Activated naive CD4-positive, alpha-beta T cell treated with anti-CD3 and anti-CD28 coated beads, Interleukin-2, amount 10 ng/mL, durations not matched to agents 7 days and 5 days (primary cell): ENCODE measurements around the gene DCDC2.
"Not testable (repeated sequence)": the region's sequence is repeated elsewhere in the genome, so short reads cannot be mapped to it uniquely, and the experiment has no call there.

Source experiments
- CTCF ChIA-PET: fragments of 350-600 bp; sonication (Branson Sonifier 250); formaldehyde crosslinking; loops from one replicate; lab custom pipeline; 2021; ENCODE audit warnings: antibody characterized with exemption; lab: Charles Lee
- DNase-seq: peaks from one replicate; pipeline ENCODE4 v3.0.0-alpha.2; 2020
- H3K27ac Mint-ChIP-seq: one replicate; pipeline ENCODE4 v1.8.0; 2021; ENCODE audit warnings: mild to moderate bottlenecking, moderate library complexity, mixed read lengths
- H3K27me3 Mint-ChIP-seq: one replicate; pipeline ENCODE4 v1.8.0; 2021; ENCODE audit warnings: mild to moderate bottlenecking, mixed read lengths
- H3K36me3 Mint-ChIP-seq: one replicate; pipeline ENCODE4 v1.8.0; 2021; ENCODE audit warnings: mixed read lengths
- H3K4me1 Mint-ChIP-seq: one replicate; pipeline ENCODE4 v1.8.0; 2021; ENCODE audit warnings: mixed read lengths
- H3K4me3 Mint-ChIP-seq: one replicate; pipeline ENCODE4 v1.8.0; 2021; ENCODE audit warnings: mild to moderate bottlenecking, moderate library complexity, mixed read lengths
- H3K9me3 Mint-ChIP-seq: one replicate; pipeline ENCODE4 v1.8.0; 2021; ENCODE audit warnings: mixed read lengths

Gene DCDC2

DNA sequence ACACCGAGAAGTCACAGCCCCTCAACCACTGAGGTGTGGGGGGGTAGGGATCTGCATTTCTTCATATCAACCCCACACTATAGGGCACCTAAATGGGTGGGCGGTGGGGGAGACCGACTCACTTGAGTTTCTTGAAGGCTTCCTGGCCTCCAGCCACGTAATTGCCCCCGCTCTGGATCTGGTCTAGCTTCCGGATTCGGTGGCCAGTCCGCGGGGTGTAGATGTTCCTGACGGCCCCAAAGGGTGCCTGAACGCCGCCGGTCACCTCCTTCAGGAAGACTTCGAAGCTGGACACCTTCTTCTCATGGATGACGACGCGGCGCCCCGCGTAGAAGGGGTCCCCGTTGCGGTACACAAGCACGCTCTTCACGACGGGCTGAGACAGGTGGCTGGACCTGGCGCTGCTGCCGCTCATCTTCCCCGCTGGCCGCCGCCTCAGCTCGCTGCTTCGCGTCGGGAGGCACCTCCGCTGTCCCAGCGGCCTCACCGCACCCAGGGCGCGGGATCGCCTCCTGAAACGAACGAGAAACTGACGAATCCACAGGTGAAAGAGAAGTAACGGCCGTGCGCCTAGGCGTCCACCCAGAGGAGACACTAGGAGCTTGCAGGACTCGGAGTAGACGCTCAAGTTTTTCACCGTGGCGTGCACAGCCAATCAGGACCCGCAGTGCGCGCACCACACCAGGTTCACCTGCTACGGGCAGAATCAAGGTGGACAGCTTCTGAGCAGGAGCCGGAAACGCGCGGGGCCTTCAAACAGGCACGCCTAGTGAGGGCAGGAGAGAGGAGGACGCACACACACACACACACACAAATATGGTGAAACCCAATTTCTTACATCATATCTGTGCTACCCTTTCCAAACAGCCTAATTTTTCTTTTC is at the start of gene DCDC2:
Gene DCDC2, minus strand, starts transcription at position 724 of the 883 bp plus-strand sequence. Its CDS starts 309 bp downstream, at position 415.
- no peaks in the 10 kb centered on the region for H3K36me3 Mint-ChIP-seq
- DNase-seq = peak; percentile 66

DNA sequence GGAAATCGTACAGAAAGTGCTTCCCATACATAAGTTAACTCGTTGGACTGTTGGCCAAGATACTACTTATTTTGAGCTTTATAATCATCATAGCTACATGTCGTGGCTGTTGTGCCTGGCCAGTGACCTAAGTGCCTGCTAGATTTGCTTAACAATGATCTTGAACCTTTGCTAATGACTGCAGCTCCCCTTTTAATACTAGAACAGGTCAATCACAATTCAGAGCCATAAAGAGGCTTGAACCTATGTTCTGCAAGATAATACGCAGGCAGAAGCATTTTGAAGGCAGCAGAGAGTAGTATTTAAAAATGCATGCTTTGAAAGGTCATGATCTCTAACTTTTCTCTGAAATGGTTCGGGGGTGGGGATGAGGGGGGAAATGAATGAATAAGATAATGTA is 47.4 kb upstream of the DCDC2 start:
- no peak overlapping the region for H3K27ac Mint-ChIP-seq
- H3K4me3 Mint-ChIP-seq = no peak overlapping the region
- H3K9me3 Mint-ChIP-seq = no peaks in the 10 kb centered on the region
- DNase-seq = no peak
- peaks cover 12% of the 10 kb centered on the region for H3K27me3 Mint-ChIP-seq
- peaks cover 22% of the 10 kb centered on the region for H3K36me3 Mint-ChIP-seq
- CTCF ChIA-PET = interaction anchor here (1.0 to 1.2 kb wide), 2 partner anchors 25 to 122 kb away, joined by 3 read pairs; no protein-coding TSS in a partner anchor
- peaks cover 24% of the 10 kb centered on the region for H3K4me1 Mint-ChIP-seq

More for the DNA sequence above, at the start of gene DCDC2:
- no peaks in the 10 kb centered on the region for H3K9me3 Mint-ChIP-seq
- H3K27ac Mint-ChIP-seq = peak within 1 kb of the TSS; percentile 67
- peaks cover 20% of the 10 kb centered on the region for H3K4me1 Mint-ChIP-seq
- peaks cover 44% of the 10 kb centered on the region for H3K27me3 Mint-ChIP-seq
- H3K4me3 Mint-ChIP-seq = peak within 1 kb of the TSS; percentile 19
- CTCF ChIA-PET = interaction anchor here (0.9 kb wide), 1 partner anchor 74 kb away, joined by 5 read pairs; no protein-coding TSS in a partner anchor

DNA sequence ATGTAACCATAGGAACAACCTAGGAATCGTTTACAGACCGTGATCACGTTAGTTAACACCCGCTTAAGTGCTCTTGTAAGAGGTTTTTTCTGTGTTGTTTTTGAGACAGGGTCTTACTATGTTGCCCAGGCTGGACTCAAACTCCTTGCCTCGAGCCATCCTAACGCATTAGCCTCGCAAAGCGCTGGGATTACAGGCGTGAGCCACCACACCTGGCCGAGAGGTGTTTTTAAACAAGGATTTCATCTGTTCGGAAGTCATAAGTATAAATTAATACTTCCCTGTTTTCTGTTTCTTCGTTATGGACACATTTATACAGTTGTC is 45.6 kb upstream of the DCDC2 start:
- Mint-ChIP-seq H3K4me3 (peak overlapping the region; percentile 95), H3K27ac (peak overlapping the region; percentile 57), H3K27me3 (peaks cover 21% of the 10 kb centered on the region), H3K36me3 (peaks cover 17% of the 10 kb centered on the region), H3K4me1 (peaks cover 24% of the 10 kb centered on the region), H3K9me3 (no peaks in the 10 kb centered on the region)
- no peak for DNase-seq
- CTCF ChIA-PET = interaction anchor here (1.6 kb wide), 1 partner anchor 120 kb away, joined by 3 read pairs; no protein-coding TSS in a partner anchor

DNA sequence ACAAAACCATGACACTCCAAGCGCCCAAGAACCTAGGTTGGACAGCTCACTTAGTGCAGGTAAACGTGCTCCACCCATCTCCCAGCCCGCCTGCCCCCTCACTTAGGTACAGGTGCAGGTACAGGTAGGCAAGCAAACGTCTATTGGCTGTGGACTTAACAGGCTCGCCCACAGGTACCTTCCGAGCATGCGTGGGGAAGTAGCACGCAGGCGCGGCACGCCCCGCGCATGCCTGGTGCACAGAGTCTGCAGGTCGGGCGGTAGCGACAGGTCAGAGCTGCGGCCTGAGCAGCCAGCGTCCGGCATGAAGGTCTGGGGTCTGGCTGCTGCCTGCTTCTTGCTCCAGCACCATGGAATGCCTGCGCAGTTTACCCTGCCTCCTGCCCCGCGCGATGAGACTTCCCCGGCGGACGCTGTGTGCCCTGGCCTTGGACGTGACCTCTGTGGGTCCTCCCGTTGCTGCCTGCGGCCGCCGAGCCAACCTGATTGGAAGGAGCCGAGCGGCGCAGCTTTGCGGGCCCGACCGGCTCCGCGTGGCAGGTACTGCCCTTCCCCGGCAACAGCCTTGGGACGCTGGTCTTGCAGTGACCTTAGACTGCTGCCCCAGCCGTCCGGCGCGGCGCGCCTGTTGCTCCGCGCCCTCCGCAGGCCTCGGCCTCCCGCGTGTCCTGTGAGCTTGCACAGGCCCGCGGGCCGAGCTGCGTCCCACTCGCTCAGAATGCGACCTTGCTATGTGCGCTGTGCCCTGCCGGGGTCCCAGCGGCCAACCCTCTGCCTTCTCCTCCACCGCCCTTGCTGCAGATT is 45.0 kb upstream of the DCDC2 start, which contains the start of gene MRS2:
Gene MRS2, plus strand, starts transcription at position 240 of the 804 bp plus-strand sequence. Its CDS starts 111 bp downstream, at position 351.
- Mint-ChIP-seq H3K9me3 (no peaks in the 10 kb centered on the region), H3K4me1 (peaks cover 24% of the 10 kb centered on the region), H3K27me3 (peaks cover 25% of the 10 kb centered on the region), H3K36me3 (peaks cover 17% of the 10 kb centered on the region), H3K4me3 (peak within 1 kb of the TSS; percentile 95), H3K27ac (peak within 1 kb of the TSS; percentile 58)
- CTCF ChIA-PET = interaction anchor here (1.6 kb wide), 1 partner anchor 120 kb away, joined by 3 read pairs; no protein-coding TSS in a partner anchor
- DNase-seq = peak; percentile 77

DNA sequence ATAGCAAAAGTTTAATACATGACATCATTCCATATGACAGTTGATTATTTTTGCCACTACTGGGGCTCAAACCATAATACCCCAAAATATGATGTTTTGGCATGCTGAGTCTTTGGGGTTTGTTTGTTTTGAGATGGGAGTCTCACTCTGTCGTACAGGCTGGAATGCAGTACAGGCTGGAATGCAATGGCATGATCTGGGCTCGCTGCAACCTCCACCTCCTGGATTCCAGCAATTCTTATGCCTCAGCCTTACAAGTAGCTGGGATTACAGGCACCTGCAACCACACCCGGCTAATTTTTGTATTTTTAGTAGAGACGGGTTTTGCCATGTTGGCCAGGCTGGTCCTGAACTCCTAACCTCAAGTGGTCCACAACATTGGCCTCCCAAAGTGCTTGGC is 43.6 kb upstream of the DCDC2 start:
- Mint-ChIP-seq H3K9me3 (no peaks in the 10 kb centered on the region), H3K36me3 (peaks cover 17% of the 10 kb centered on the region), H3K27me3 (peaks cover 32% of the 10 kb centered on the region), H3K27ac (no peak overlapping the region), H3K4me3 (peak overlapping the region; percentile 95), H3K4me1 (peaks cover 24% of the 10 kb centered on the region)
- no peak for DNase-seq
- CTCF ChIA-PET = no interaction called here

DNA sequence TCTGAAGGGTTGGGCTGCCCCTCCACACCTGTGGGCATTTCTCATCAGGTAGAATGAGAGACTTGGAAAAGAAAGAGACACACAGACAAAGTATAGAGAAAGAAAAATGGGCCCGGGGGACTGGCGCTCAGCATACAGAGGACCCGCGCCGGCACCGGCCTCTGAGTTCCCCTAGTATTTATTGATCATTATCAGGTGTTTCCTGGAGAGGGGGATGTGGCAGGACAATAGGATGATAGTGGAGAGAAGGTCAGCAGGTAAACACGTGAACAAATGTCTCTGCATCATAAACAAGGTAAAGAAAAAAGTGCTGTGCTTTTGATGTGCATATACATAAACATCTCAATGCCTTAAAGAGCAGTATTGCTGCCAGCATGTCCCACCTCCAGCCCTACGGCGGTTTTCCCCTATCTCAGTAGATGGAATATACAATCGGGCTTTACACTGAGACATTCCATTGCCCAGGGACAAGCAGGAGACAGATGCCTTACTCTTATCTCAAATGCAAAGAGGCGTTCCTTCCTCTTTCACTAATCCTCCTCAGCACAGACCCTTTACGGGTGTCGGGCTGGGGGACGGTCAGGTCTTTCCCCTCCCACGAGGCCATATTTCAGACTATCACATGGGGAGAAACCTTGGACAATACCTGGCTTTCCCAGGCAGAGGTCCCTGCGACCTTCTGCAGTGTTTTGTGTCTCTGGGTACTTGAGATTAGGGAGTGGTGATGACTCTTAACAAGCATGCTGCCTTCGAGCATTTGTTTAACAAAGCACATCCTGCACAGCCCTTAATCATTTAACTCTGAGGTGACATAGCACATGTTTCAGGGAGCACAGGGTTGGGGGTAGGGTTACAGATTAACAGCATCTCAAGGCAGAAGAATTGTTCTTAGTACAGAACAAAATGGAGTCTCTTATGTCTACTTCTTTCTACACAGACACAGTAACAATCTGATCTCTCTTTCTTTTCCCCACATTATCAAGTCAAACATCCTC is 42.5 kb upstream of the DCDC2 start:
- H3K4me3 Mint-ChIP-seq, DNase-seq, H3K27ac Mint-ChIP-seq, CTCF ChIA-PET, H3K9me3 Mint-ChIP-seq: not testable (repeated sequence)
- Mint-ChIP-seq H3K4me1 (peaks cover 22% of the 10 kb centered on the region), H3K27me3 (peaks cover 37% of the 10 kb centered on the region), H3K36me3 (peaks cover 14% of the 10 kb centered on the region)

DNA sequence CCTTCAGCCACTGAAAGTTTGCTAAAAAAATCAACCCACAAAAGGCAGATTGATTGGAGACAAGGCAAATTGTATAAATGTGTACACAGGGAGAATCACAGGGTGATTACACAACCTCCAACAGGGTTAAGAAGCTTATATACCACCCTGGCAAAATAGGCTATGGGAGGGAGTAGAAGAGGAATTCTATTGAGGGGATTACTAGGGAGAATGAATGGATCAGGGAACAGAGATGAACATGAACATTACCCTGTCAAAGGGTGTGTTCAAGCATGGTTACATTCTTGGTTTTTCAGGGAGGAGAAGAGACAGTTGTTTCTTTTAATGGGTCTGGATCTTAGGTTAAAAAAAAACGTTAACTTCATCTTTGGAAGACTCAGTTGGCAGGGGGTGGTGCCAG is 39.8 kb upstream of the DCDC2 start:
- Mint-ChIP-seq H3K27me3 (peaks cover 48% of the 10 kb centered on the region), H3K27ac (no peak overlapping the region), H3K4me3 (no peak overlapping the region), H3K4me1 (peaks cover 2% of the 10 kb centered on the region), H3K36me3 (no peaks in the 10 kb centered on the region), H3K9me3 (no peaks in the 10 kb centered on the region)
- CTCF ChIA-PET = no interaction called here
- DNase-seq = no peak

DNA sequence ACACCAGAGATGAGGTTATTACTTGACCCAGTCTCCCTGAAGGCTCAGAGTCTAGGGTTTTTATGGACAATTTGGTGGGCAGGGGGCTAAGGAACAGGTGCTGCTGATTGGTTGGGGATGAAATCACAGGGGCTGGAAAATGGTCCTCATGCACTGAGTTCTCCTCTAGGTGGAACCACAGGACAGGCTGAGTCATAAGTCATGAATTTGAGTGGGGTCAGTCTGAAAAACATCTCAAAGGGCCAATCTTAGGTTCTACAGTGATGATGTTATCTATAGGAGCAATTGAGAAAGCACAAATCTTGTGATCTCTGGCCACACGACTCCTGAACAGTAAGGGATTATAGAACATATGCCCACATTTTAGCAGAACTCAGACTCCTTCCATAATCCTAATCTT is 39.0 kb upstream of the DCDC2 start:
- Mint-ChIP-seq H3K27ac (no peak overlapping the region), H3K9me3 (no peaks in the 10 kb centered on the region), H3K36me3 (no peaks in the 10 kb centered on the region), H3K4me3 (no peak overlapping the region), H3K27me3 (peaks cover 53% of the 10 kb centered on the region), H3K4me1 (peaks cover under 1% of the 10 kb centered on the region)
- DNase-seq = no peak
- CTCF ChIA-PET = no interaction called here

DNA sequence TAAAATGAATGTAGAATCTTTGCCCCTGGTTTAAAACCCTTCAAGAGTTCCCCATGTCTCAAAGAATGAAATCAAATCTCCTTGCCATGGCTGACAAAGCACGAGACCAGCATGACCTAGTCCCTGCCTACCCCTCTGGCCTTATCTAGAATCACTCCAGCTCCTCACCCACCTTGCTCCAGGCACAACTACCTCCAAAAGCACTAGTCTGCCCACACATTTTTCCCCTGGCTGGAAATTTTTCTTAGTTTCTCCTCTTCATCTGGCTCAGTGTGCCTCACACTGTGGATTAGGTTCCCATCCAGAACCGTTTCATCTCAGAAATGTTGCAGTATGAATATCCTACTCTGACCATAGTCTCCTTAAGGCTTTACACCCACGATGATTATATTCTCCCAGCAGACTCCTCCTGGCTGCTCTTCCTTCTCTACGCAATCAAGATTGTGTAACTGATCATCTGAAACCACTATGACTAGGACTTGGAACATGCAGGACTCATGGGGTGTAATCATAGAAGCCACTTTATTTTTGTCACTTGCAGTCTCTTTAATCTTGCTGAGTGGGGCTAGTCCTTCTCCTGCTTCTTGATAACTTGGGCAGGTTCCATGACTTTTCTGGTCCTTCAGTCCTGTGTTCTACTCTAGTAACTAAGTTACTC is 37.0 kb upstream of the DCDC2 start:
- Mint-ChIP-seq H3K4me1 (peaks cover 4% of the 10 kb centered on the region), H3K4me3 (no peak overlapping the region), H3K36me3 (no peaks in the 10 kb centered on the region), H3K27me3 (peaks cover 42% of the 10 kb centered on the region), H3K27ac (no peak overlapping the region), H3K9me3 (no peaks in the 10 kb centered on the region)
- no peak for DNase-seq
- CTCF ChIA-PET = no interaction called here

DNA sequence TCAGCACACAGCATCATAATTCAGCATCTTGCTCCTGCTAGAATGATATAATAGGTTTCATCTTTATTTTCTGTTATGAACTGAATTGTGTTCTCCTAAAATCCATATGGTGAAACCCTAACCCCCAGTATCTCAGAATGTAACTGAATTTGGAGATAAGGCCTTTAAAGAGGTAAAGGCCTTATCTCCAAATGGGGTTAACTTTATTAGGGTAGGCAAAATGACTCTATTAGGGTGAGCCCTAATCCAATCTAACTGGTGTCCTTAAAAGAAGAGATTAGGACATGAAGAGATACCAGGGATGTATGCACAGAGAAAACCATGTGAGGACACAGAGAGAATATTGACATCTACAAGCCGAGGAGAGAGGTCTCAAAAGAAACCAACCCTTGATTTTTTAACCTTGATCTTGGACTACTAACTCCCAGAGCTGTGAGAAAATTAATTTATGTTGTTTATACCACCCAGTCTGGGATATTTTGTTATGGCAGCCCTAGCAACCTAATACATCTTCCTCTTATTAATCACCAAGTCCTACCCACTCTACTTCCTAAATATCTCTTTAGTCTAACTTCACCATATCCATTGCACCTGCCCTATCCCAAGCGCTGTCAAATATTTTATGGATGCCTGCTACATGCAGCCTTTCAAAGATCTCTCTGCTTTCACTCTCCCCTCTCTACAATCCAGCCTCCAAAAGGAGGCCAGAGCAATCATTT is 36.4 kb upstream of the DCDC2 start:
- H3K27ac Mint-ChIP-seq = no peak overlapping the region
- CTCF ChIA-PET = no interaction called here
- H3K27me3 Mint-ChIP-seq = peaks cover 38% of the 10 kb centered on the region
- H3K36me3 Mint-ChIP-seq = no peaks in the 10 kb centered on the region
- H3K4me1 Mint-ChIP-seq = peaks cover 4% of the 10 kb centered on the region
- no peaks in the 10 kb centered on the region for H3K9me3 Mint-ChIP-seq
- no peak overlapping the region for H3K4me3 Mint-ChIP-seq
- DNase-seq = no peak

DNA sequence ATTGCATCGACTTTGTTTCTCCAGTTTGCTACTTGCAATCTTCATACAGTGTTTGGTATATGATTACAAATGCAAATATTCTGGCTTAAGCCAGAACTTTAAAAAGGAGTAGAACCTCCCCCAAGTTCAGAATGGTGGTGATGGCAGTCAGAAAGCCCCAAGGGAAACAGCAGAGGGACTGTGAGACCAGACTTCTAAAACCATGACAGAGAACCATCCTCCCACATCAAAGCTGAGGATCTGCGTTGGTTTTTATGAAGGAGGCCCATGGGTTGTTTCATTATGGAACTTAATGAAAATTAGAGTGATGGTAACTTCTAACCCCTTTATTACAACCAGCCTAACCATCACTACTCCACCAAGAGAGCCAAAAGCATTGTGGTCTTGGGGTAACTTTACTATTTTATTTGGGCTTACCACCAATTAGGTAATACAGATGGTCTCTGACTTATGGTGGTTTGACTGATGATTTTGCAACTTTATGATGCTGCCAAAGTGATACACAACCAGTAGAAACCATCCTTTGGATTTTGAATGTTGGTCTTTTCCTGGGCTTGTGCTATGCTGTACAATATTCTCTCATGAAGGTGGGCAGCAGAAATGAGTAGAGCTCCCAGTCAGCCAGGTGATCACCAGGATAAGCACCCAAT is 34.0 kb upstream of the DCDC2 start:
- CTCF ChIA-PET = interaction anchor here (1.5 kb wide), 2 partner anchors 22 to 109 kb away, joined by 3 to 7 read pairs; no protein-coding TSS in a partner anchor
- DNase-seq = no peak
- no peaks in the 10 kb centered on the region for H3K36me3 Mint-ChIP-seq
- H3K4me1 Mint-ChIP-seq = peaks cover 4% of the 10 kb centered on the region
- H3K27me3 Mint-ChIP-seq = peaks cover 34% of the 10 kb centered on the region
- H3K9me3 Mint-ChIP-seq = no peaks in the 10 kb centered on the region
- no peak overlapping the region for H3K27ac Mint-ChIP-seq
- no peak overlapping the region for H3K4me3 Mint-ChIP-seq

DNA sequence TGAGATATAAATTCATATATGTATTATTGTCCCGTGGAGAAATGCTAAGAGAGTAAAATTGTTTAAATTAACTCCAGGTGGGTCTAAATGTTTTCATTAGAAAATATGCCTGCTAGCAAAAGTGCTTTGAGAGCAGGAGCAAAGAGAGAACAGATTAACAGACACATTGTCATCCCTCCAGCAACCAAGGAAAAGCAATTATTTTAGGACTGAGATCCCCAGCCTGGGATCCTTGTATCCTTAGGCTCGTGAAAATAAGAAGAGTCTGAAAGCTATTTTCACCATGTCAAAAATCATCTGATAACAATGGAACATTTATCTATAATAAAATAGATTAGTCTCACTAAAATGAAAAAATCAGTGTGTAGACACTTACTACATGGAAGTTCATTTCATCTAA is 33.3 kb upstream of the DCDC2 start:
- H3K4me1 Mint-ChIP-seq = peaks cover 4% of the 10 kb centered on the region
- H3K27ac Mint-ChIP-seq = no peak overlapping the region
- CTCF ChIA-PET = interaction anchor here (1.5 kb wide), 1 partner anchor 108 kb away, joined by 7 read pairs; no protein-coding TSS in a partner anchor
- H3K27me3 Mint-ChIP-seq = peaks cover 32% of the 10 kb centered on the region
- H3K9me3 Mint-ChIP-seq = no peaks in the 10 kb centered on the region
- H3K4me3 Mint-ChIP-seq = no peak overlapping the region
- H3K36me3 Mint-ChIP-seq = no peaks in the 10 kb centered on the region
- DNase-seq = no peak
